IMR-90 (cell line): ENCODE measurements around the gene CHRM4. TPM values are rescaled to one million over a fixed set of nuclear protein-coding genes. Genes with fewer than 3 reads are reported as not detected.

Source experiments
- ATAC-seq: fragments of 200-7000 bp; cut with Tn5 transposase; 2 replicates; pipeline ENCODE4 v1.9.1; 2020; ENCODE audit warnings: low read depth, mild to moderate bottlenecking, moderate library complexity
- BruUV-seq: library from RNA; stranded (reverse); fragments of 400-500 nt; replicated peaks from 2 replicates; lab custom pipeline; 2021; lab: Mats Ljungman, UMichigan
- CTCF ChIA-PET: fragments of 300-600 bp; formaldehyde crosslinking; extraction: SDS; loops from one replicate; lab custom pipeline; 2021; ENCODE audit warnings: antibody characterized with exemption; lab: Yijun Ruan, JAX
- POLR2A ChIA-PET: fragments of 300-600 bp; sonication (Branson Sonifier 250); formaldehyde crosslinking; loops from one replicate; lab custom pipeline; 2022; ENCODE audit warnings: antibody characterized with exemption; ENCODE audit not compliant: unreplicated experiment; lab: Charles Lee
- DNase-seq: peaks from one replicate; pipeline ENCODE4 v3.0.0; 2013
- H2AFZ ChIP-seq: replicated peaks from 2 replicates; pipeline ENCODE3; 2013; ENCODE audit warnings: low read length, mild to moderate bottlenecking; ENCODE audit not compliant: poor library complexity
- H2AK5ac ChIP-seq: 2 replicates; pipeline ENCODE4 v1.6.1; 2013; ENCODE audit warnings: low read depth, low read length, inconsistent platforms
- H2AK9ac ChIP-seq: replicated peaks from 2 replicates; pipeline ENCODE3; 2013; ENCODE audit warnings: mild to moderate bottlenecking, low read depth, low read length, moderate library complexity; ENCODE audit not compliant: poor library complexity
- H2BK120ac ChIP-seq: 2 replicates; pipeline ENCODE4 v1.6.1; 2013; ENCODE audit warnings: low read depth, low read length, inconsistent platforms
- H2BK15ac ChIP-seq: 3 replicates; pipeline ENCODE4 v1.6.1; 2013; ENCODE audit warnings: low read depth, low read length, inconsistent platforms
- H2BK20ac ChIP-seq: 2 replicates; pipeline ENCODE4 v1.6.1; 2013; ENCODE audit warnings: low read depth, mild to moderate bottlenecking, inconsistent platforms, low read length, moderate library complexity
- H2BK5ac ChIP-seq: 2 replicates; pipeline ENCODE4 v1.6.1; 2013; ENCODE audit warnings: mild to moderate bottlenecking, low read depth, low read length, inconsistent platforms; ENCODE audit not compliant: poor library complexity, severe bottlenecking
- H3K14ac ChIP-seq: replicated peaks from 2 replicates; pipeline ENCODE4 v1.6.1; 2013; ENCODE audit warnings: low read depth, low read length, inconsistent platforms
- H3K18ac ChIP-seq: 2 replicates; pipeline ENCODE4 v1.6.1; 2013; ENCODE audit warnings: low read depth, low read length, control low read depth
- H3K23ac ChIP-seq: 2 replicates; pipeline ENCODE4 v1.6.1; 2013; ENCODE audit warnings: low read depth, low read length, inconsistent platforms
- H3K27ac ChIP-seq: 2 replicates; pipeline ENCODE4 v1.5.1; 2013; ENCODE audit warnings: mild to moderate bottlenecking, control low read depth, low read length; ENCODE audit not compliant: insufficient read depth
- H3K27me3 ChIP-seq: 2 replicates; pipeline ENCODE4 v1.6.1; 2013; ENCODE audit warnings: low read length; ENCODE audit not compliant: control insufficient read depth, insufficient read depth
- H3K36me3 ChIP-seq: 2 replicates; pipeline ENCODE4 v1.6.1; 2013; ENCODE audit warnings: low read length, mixed read lengths; ENCODE audit not compliant: control insufficient read depth, insufficient read depth
- H3K4ac ChIP-seq: 2 replicates; pipeline ENCODE4 v1.6.1; 2013; ENCODE audit warnings: low read depth, low read length, inconsistent platforms
- H3K4me1 ChIP-seq: 2 replicates; pipeline ENCODE4 v1.6.1; 2013; ENCODE audit warnings: low read length, mixed read lengths; ENCODE audit not compliant: control insufficient read depth, insufficient read depth
- H3K4me2 ChIP-seq: 2 replicates; pipeline ENCODE4 v1.6.1; 2013; ENCODE audit warnings: low read depth, mild to moderate bottlenecking, control low read depth, low read length, moderate library complexity
- H3K4me3 ChIP-seq: 2 replicates; pipeline ENCODE4 v1.5.1; 2013; ENCODE audit warnings: low read depth, mild to moderate bottlenecking, control low read depth, low read length, moderate library complexity; ENCODE audit not compliant: insufficient read depth
- H3K56ac ChIP-seq: 2 replicates; pipeline ENCODE4 v1.6.1; 2013; ENCODE audit warnings: low read length, inconsistent platforms; ENCODE audit not compliant: insufficient read depth; ENCODE audit errors: extremely low read depth
- H3K79me1 ChIP-seq, 2 experiments: 2 replicates each; pipeline ENCODE4 v1.6.1; 2013; ENCODE audit warnings: low read length in 2 of 2, inconsistent platforms in 1 of 2, low read depth in 1 of 2
- H3K9ac ChIP-seq: 2 replicates; pipeline ENCODE4 v1.6.1; 2013; ENCODE audit warnings: low read depth, low read length, control low read depth
- H3K9me1 ChIP-seq: 2 replicates; pipeline ENCODE4 v1.6.1; 2013; ENCODE audit warnings: low read length, inconsistent platforms; ENCODE audit not compliant: insufficient read depth
- H3K9me3 ChIP-seq: 2 replicates; pipeline ENCODE4 v1.6.1; 2013; ENCODE audit warnings: low read length; ENCODE audit not compliant: control insufficient read depth, insufficient read depth
- H4K20me1 ChIP-seq: 2 replicates; pipeline ENCODE4 v1.6.1; 2013; ENCODE audit warnings: low read length, inconsistent platforms; ENCODE audit not compliant: insufficient read depth
- H4K5ac ChIP-seq: 2 replicates; pipeline ENCODE4 v1.6.1; 2013; ENCODE audit warnings: mild to moderate bottlenecking, low read depth, low read length, control low read depth
- H4K8ac ChIP-seq, 2 experiments: 2 replicates each; pipeline ENCODE4 v1.6.1; 2013; ENCODE audit warnings: low read depth in 2 of 2, low read length in 2 of 2, control low read depth in 1 of 2, inconsistent platforms in 1 of 2
- H4K91ac ChIP-seq: 2 replicates; pipeline ENCODE4 v1.6.1; 2013; ENCODE audit warnings: low read depth, low read length, inconsistent platforms; ENCODE audit not compliant: insufficient read depth
- BHLHE40 ChIP-seq: fragments of 150-350 bp; IDR thresholded peaks from 2 replicates; pipeline ENCODE4 v1.6.1; 2016; ENCODE audit warnings: mild to moderate bottlenecking, low read depth, low read length
- CEBPB ChIP-seq: IDR thresholded peaks from 2 replicates; pipeline ENCODE4 v1.6.1; 2012; ENCODE audit warnings: low read depth, low read length, improper control_type of control experiment
- CTCF ChIP-seq: conservative IDR thresholded peaks from 2 replicates; pipeline ENCODE4 v1.5.1; 2012; ENCODE audit warnings: mild to moderate bottlenecking, low read depth, low read length, improper control_type of control experiment
- ELK1 ChIP-seq: fragments of 150-350 bp; IDR thresholded peaks from 2 replicates; pipeline ENCODE4 v1.6.1; 2016; ENCODE audit warnings: low read depth, mild to moderate bottlenecking, low read length, moderate library complexity, borderline replicate concordance
- FOS ChIP-seq: fragments of 150-350 bp; IDR thresholded peaks from 2 replicates; pipeline ENCODE4 v1.6.1; 2016; ENCODE audit warnings: low read depth, low read length
- MAFK ChIP-seq: IDR thresholded peaks from 2 replicates; pipeline ENCODE4 v1.6.1; 2012; ENCODE audit warnings: low read depth, low read length, improper control_type of control experiment
- NFE2L2 ChIP-seq: fragments of 150-350 bp; IDR thresholded peaks from 2 replicates; pipeline ENCODE4 v1.6.1; 2016; ENCODE audit warnings: low read depth, mild to moderate bottlenecking, low read length
- RAD21 ChIP-seq: IDR thresholded peaks from 2 replicates; pipeline ENCODE4 v1.6.1; 2012; ENCODE audit warnings: low read length, improper control_type of control experiment
- SMC3 ChIP-seq: fragments of 150-350 bp; IDR thresholded peaks from 2 replicates; pipeline ENCODE4 v1.6.1; 2016; ENCODE audit warnings: low read depth, mild to moderate bottlenecking, antibody characterized with exemption, low read length, moderate library complexity
- WGBS, 2 experiments: methylation state at CpG; one replicate each; pipeline versions ENCODE4 v1.1.5 to v1.1.7; 2013; ENCODE audit warnings: missing lambda C conversion rate in 2 of 2; ENCODE audit not compliant: insufficient read length in 1 of 2; ENCODE audit errors: extremely low coverage in 2 of 2; 5-methylcytosine and 5-hydroxymethylcytosine counted together
- dilution Hi-C: fragments of 300-500 bp; cut with HindIII; formaldehyde crosslinking; loops from one replicate; pipeline ENCODE4 v1.14.3; 2018; ENCODE audit warnings: low sequenced_read_pairs; ENCODE audit not compliant: unreplicated experiment
- in situ Hi-C: fragments of 300-500 bp; cut with MboI; formaldehyde crosslinking; loops from 3 replicates; pipeline ENCODE4 v1.14.3; 2019; ENCODE audit warnings: low sequenced_read_pairs, inconsistent platforms, mixed read lengths
- intact Hi-C: fragments of 100-400 bp; cut with micrococcal nuclease; formaldehyde crosslinking; loops from 2 replicates; pipeline ENCODE4 v1.10.0; 2022
- polyA plus RNA-seq, 3 experiments: library from polyadenylated mRNA; depleted of rRNA; stranded (reverse); fragments of >200 nt; gene quantifications; 2 replicates each; pipeline ENCODE4 v1.2.3, GENCODE V29; 2012; ENCODE audit warnings: low replicate concordance in 1 of 3
- total RNA-seq: library from RNA; depleted of rRNA; stranded (reverse); fragments of >200 nt; gene quantifications from 2 replicates; pipeline ENCODE4 v1.2.3, GENCODE V29; 2012

Gene CHRM4
- total and polyA plus RNA-seq, 2 of the 4 experiments (the other 2 are of a cell fraction), result 0.09 to 0.18 TPM

GRCh38 chr11:46420513-46420912, 28.9 kb upstream of the CHRM4 start:
- dilution Hi-C loops, result no loop called here
- Histone ChIP-seq H2BK5ac (no peak overlapping the region), H2AFZ (no peak overlapping the region), H3K14ac (no peak overlapping the region), H3K79me1 (peaks cover 0 to 8% of the 10 kb centered on the region in 2 experiments; a peak in 1 of 4 replicates), H2AK5ac (no peak overlapping the region), H3K4ac (no peak overlapping the region), H3K27ac (no peak overlapping the region), H3K36me3 (peaks cover 20% of the 10 kb centered on the region), H3K4me3 (no peak overlapping the region), H3K4me2 (no peak overlapping the region), H4K5ac (no peak overlapping the region), H2BK15ac (no peak overlapping the region), H3K4me1 (no peaks in the 10 kb centered on the region), H3K23ac (no peak overlapping the region), H3K18ac (no peak overlapping the region), H3K56ac (no peak overlapping the region), H4K91ac (no peak overlapping the region), H2AK9ac (no peak overlapping the region), H4K8ac (no peak overlapping the region), H3K9me3 (no peaks in the 10 kb centered on the region), H4K20me1 (no peaks in the 10 kb centered on the region), H3K9ac (no peak overlapping the region), H3K27me3 (no peaks in the 10 kb centered on the region), H2BK20ac (no peak overlapping the region), H2BK120ac (no peak overlapping the region), H3K9me1 (peaks cover 14% of the 10 kb centered on the region; the same call in 1 of the 2 replicates)
- no TSS peak for BruUV-seq
- WGBS, 2 experiments, result no CpG with 5 or more reads among the region's 1 CpG
- intact Hi-C loops, result no loop called here
- ATAC-seq, result no peak
- TF ChIP-seq RAD21 (no peak), BHLHE40 (no peak), SMC3 (no peak), MAFK (no peak), CTCF (no peak), CEBPB (no peak), ELK1 (no peak), NFE2L2 (no peak), FOS (no peak)
- ChIA-PET POLR2A (no interaction called here), CTCF (no interaction called here)
- in situ Hi-C loops, result no loop called here
- no peak for DNase-seq
